ENCODE measurements around the gene MTTP.

Gene MTTP

GRCh38 chr4:99658666-99659065, 84.0 kb downstream of the MTTP start:
- no peak overlapping the region for H3K4me3 ChIP-seq (ENCODE audit: low read depth, low read length)
- DNase-seq (ENCODE audit: low read depth): no peak
- TF ChIP-seq, protein P1, sequence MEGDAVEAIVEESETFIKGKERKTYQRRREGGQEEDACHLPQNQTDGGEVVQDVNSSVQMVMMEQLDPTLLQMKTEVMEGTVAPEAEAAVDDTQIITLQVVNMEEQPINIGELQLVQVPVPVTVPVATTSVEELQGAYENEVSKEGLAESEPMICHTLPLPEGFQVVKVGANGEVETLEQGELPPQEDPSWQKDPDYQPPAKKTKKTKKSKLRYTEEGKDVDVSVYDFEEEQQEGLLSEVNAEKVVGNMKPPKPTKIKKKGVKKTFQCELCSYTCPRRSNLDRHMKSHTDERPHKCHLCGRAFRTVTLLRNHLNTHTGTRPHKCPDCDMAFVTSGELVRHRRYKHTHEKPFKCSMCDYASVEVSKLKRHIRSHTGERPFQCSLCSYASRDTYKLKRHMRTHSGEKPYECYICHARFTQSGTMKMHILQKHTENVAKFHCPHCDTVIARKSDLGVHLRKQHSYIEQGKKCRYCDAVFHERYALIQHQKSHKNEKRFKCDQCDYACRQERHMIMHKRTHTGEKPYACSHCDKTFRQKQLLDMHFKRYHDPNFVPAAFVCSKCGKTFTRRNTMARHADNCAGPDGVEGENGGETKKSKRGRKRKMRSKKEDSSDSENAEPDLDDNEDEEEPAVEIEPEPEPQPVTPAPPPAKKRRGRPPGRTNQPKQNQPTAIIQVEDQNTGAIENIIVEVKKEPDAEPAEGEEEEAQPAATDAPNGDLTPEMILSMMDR (IDR thresholded peaks at IDR 0.05; ENCODE audit: insufficient read depth, low read depth, low read length, missing control alignments): no peak

GRCh38 chr4:99661907-99662306, 87.3 kb downstream of the MTTP start:
- TF ChIP-seq, protein P1 (IDR thresholded peaks at IDR 0.05; ENCODE audit: insufficient read depth, low read depth, low read length, missing control alignments): no peak
- no peak overlapping the region for H3K4me3 ChIP-seq (ENCODE audit: low read depth, low read length)
- DNase-seq (ENCODE audit: low read depth): no peak

DNA sequence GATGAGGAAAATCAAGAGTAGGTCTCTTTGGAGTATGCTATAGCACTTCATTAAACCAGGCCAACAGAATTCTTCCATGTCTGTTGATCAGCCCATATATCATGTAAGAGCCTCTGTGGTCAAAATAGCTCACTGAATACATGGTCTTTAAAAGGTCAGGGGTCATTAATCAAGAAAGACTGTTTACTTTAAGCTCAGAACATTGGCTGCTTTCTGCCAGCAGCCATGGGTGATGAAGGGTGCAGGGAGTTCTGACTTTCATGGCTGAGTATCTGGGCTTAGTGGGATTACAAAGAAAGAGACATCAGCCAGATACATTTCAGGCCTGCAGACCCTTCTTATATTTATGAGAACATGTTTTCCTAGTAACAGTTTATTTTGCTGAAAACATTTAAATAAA, 90.1 kb downstream of the MTTP start:
- no peak overlapping the region for H3K4me3 ChIP-seq (ENCODE audit: low read depth, low read length)
- TF ChIP-seq, protein P1 (IDR thresholded peaks at IDR 0.05; ENCODE audit: insufficient read depth, low read depth, low read length, missing control alignments): no peak
- no peak for DNase-seq (ENCODE audit: low read depth)

DNA sequence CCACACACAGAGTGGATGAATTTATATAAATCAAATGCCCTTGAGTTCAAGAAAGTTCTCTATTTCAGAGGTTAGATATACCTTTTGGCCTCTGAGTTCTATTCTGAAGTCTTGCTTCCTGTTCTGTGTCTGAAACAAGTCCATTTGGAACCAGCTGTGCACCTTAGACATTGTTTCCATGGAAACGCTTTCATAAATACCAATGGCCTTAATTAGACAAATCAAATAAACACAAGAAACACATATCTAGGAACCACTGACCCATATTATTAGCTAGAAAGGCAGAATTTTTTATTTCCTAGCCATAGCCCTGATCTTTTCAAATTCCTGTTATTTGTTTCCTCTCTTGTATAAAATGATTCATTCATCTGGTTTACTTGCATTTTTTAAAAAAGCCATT, 91.4 kb downstream of the MTTP start:
- no peak for DNase-seq (ENCODE audit: low read depth)
- no peak overlapping the region for H3K4me3 ChIP-seq (ENCODE audit: low read depth, low read length)
- TF ChIP-seq, protein P1 (IDR thresholded peaks at IDR 0.05; ENCODE audit: insufficient read depth, low read depth, low read length, missing control alignments): no peak

- TF ChIP-seq, protein P1 (IDR thresholded peaks at IDR 0.05; ENCODE audit: insufficient read depth, low read depth, low read length, missing control alignments): no peak
- DNase-seq (ENCODE audit: low read depth): no peak
- no peak overlapping the region for H3K4me3 ChIP-seq (ENCODE audit: low read depth, low read length)
Observed at GRCh38 chr4:99668472-99668871, 93.8 kb downstream of the MTTP start.

GRCh38 chr4:99669084-99669483, 94.5 kb downstream of the MTTP start:
- no peak for DNase-seq (ENCODE audit: low read depth)
- TF ChIP-seq, protein P1 (IDR thresholded peaks at IDR 0.05; ENCODE audit: insufficient read depth, low read depth, low read length, missing control alignments): no peak
- no peak overlapping the region for H3K4me3 ChIP-seq (ENCODE audit: low read depth, low read length)

DNA sequence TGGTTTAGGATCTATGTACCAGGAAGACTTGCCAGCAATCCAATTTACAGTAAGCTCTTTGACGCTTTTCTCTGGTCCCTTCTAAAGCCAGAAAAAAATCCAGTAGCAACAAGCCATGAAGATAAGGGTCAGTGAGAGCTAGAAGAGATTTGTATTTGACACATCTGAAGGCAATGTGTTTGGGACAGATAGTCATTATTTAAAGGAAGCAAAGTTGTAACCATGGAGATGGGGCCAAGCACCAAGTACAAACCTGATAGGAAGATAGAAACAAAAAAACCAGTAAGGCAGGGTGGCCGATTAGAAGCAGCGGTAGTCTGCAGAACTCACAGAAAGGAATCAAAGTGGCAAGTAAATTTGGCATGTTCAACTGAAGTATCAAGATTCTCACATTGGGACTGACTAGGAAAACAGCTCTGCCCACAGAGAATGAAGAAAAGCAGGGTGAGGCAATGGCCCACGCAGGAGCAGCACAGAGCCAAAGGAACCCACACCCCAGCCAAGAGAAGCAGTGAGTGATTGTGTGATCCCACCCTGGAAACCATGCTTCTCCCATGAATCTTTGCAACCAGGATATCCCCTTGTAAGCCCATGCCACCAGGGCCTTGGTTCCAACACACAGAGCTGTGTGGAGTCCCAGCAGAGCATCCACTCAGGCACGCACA, 95.9 kb downstream of the MTTP start:
- no peak overlapping the region for H3K4me3 ChIP-seq (ENCODE audit: low read depth, low read length)
- no peak for DNase-seq (ENCODE audit: low read depth)
- TF ChIP-seq, protein P1 (IDR thresholded peaks at IDR 0.05; ENCODE audit: insufficient read depth, low read depth, low read length, missing control alignments): no peak

Data from GM12865 (cell line).